Measurements from ENCODE around the gene PAIP1.
"Not testable (repeated sequence)": the region's sequence is repeated elsewhere in the genome, so short reads cannot be mapped to it uniquely, and the experiment has no call there.

Gene PAIP1

GRCh38 chr5:43514816-43515677 is 41.8 kb downstream of the PAIP1 start, which contains the start of gene C5orf34:
Gene C5orf34 (minus strand): TSS chr5:43515148. CDS start chr5:43509339, 5,809 bp downstream.
- DNase-seq, result peak; percentile 94

DNA sequence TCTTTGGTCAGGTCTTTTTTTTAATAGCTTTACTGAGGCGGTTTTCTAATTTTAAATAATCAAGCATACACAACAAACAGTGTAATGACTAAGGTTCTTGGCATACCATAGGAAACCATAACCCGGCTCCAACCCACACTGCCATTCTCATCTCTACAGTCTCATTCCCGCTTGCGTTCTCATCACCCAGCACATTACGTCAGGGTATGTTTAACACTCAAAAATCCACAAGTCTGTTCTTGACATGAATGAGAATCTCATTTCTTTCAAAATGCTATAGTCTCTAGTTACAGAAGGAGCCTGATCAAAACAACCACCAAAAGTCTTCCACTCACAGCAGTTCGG is 42.4 kb downstream of the PAIP1 start:
- no peak for DNase-seq

DNA sequence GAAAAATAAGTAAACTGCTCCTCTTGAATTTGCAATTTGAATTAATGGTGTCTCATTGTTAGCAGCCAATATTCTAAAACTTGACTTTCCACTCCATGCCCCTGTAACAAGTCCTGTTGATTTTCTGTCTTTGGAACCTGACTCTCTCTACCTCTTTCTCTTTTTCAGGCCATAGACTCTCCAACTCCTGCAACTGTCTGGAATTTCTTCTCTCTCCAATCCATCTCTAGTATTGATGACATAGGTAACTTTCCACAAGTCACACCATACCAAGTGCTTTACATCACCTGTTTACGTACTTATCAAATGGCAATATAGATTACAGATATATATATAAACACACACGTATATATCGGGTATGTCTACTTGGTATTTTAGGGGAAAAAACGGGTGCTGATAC is 42.9 kb downstream of the PAIP1 start:
- DNase-seq, result no peak

- not testable (repeated sequence) for DNase-seq
Observed at GRCh38 chr5:43511062-43511461, 45.8 kb downstream of the PAIP1 start.

GRCh38 chr5:43498581-43498980 is 58.3 kb downstream of the PAIP1 start:
- DNase-seq, result no peak

- DNase-seq, result no peak
Observed at GRCh38 chr5:43497311-43498104, 59.4 kb downstream of the PAIP1 start.

GRCh38 chr5:43491326-43491725 is 65.6 kb downstream of the PAIP1 start:
- DNase-seq, result no peak

- DNase-seq, result no peak
Observed at GRCh38 chr5:43486353-43486752, 70.5 kb downstream of the PAIP1 start.

- DNase-seq, result no peak
Observed at GRCh38 chr5:43485406-43485805, 71.5 kb downstream of the PAIP1 start.

- peak; percentile 81 for DNase-seq
Observed at GRCh38 chr5:43484106-43484849, 72.6 kb downstream of the PAIP1 start.

DNA sequence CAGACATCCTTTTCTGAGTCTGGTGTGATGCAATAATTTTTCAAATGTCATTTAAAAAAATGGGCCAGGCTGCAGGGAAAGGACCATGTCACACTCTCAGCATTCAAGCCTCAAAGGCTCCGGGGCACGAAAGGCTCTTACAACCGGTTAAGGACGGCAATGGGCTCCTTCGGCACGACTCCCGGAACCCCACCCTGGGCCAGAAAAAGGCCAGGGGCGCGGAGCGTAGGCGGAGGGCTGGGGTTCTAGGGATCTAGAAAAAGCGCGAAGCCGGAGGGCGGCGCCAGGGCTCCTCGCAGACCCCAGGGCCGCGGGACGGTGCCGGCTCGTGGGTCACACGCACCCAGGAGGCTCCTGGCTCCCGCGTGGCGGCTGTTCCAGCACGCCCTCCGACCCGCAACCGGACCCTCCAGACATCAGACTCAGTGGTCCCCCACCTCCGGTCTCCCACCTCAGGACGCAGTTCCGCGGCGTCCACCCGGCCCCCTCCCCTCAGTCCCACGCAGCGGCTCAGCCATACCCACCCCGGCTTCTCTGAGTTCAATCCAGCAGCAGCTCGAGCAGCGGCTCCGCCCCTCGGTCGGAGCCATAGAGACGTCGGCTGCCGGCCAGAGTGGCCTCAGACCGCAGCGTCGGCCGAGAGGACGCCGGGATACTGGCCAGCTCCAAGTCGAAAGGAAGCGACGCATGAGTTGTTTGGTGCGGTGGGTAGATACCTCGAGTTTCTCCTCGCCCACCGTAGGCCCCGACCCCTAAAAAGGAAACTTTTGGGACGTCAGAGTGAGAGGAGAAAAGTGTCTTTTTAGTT is 73.4 kb downstream of the PAIP1 start, which contains the start of gene TMEM267:
TMEM267 (minus strand) TSS at position 568 of the 808 bp plus-strand sequence. CDS start 29,896 bp downstream, outside the sequence.
- DNase-seq, result peak; percentile 81

DNA sequence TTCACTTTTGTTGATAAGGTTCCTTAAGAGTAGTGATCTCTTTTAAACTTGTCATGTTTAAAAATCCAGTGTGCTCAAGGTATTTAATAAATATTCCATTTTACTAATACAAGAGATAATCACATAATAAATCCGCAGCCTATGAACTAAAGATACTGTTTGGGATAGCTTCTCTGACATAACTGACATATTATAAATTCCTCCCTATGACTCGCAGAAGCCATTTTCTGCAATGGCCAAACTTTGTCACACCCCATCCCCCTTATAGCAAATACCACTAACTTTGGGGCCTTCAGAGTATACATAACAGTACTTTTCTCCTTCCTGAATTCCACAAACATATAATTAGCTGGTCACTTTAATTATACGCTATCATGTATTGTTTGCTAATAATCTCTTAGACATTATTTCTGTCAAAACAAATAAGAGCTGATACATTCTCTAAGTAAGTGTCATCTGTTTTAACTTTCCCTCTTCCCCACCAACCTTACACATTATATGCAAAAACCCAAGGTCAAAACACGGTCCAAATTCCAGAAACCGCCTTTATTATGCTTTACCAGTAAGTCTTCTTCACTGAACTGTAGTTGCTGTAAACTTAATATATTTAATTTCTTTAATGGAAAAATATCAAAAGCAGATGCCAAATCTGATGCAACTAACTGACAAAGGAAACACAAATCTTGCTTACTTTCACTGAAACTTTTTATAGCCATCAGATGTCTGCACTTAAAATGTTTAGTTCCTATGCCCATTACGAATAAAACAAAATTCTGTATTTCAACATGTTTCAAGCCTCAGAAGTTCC is 74.2 kb downstream of the PAIP1 start:
- no peak for DNase-seq

Data from activated CD4-positive, alpha-beta T cell treated with anti-CD3 and anti-CD28 coated beads, Interleukin-2, amount 50 U/mL, for 1 hour (primary cell).